Stimulated activated naive B cell treated with anti-CD40 and anti-IgM and Interleukin-4, amounts not matched to agents 10 μg/mL and 1 μg/mL and 100 μg/mL, for 72 hours (primary cell): ENCODE measurements around the gene TMEM267.
"Not testable (repeated sequence)": the region's sequence is repeated elsewhere in the genome, so short reads cannot be mapped to it uniquely, and the experiment has no call there.

Source experiments
- ATAC-seq, 2 donors: fragments of 150-1000 bp; cut with Tn5 transposase; replicated peaks; 2 replicates each; pipeline ENCODE4 v1.10.0; 2021; ENCODE audit warnings: moderate library complexity in 1 of 2
- DNase-seq: peaks from one replicate; pipeline ENCODE4 v3.0.0; 2021
- H3K27ac Mint-ChIP-seq: one replicate; pipeline ENCODE4 v1.8.0; 2022; ENCODE audit warnings: mild to moderate bottlenecking, mixed read lengths
- H3K27me3 Mint-ChIP-seq, 2 donors: one replicate each; pipeline ENCODE4 v1.8.0; 2022; ENCODE audit warnings: mixed read lengths in 2 of 2
- H3K36me3 Mint-ChIP-seq, 2 donors: one replicate each; pipeline ENCODE4 v1.8.0; 2022; ENCODE audit warnings: mixed read lengths in 2 of 2, mild to moderate bottlenecking in 1 of 2
- H3K4me1 Mint-ChIP-seq, 2 donors: one replicate each; pipeline ENCODE4 v1.8.0; 2022; ENCODE audit warnings: mixed read lengths in 2 of 2, mild to moderate bottlenecking in 1 of 2
- H3K4me3 Mint-ChIP-seq, 2 donors: one replicate each; pipeline ENCODE4 v1.8.0; 2022; ENCODE audit warnings: mild to moderate bottlenecking in 2 of 2, mixed read lengths in 2 of 2, moderate library complexity in 1 of 2
- H3K9me3 Mint-ChIP-seq, 2 donors: one replicate each; pipeline ENCODE4 v1.8.0; 2022; ENCODE audit warnings: mixed read lengths in 2 of 2, mild to moderate bottlenecking in 1 of 2

TMEM267 gene

GRCh38 chr5:43402524-43403066 lies 81.1 kb downstream of the TMEM267 start:
- DNase-seq, H3K27ac Mint-ChIP-seq, H3K4me3 Mint-ChIP-seq, ATAC-seq, H3K4me1 Mint-ChIP-seq, H3K27me3 Mint-ChIP-seq: not testable (repeated sequence)
- Mint-ChIP-seq H3K9me3 (peaks cover 8 to 17% of the 10 kb centered on the region in 2 donors), H3K36me3 (peaks cover 6 to 13% of the 10 kb centered on the region in 2 donors)

DNA sequence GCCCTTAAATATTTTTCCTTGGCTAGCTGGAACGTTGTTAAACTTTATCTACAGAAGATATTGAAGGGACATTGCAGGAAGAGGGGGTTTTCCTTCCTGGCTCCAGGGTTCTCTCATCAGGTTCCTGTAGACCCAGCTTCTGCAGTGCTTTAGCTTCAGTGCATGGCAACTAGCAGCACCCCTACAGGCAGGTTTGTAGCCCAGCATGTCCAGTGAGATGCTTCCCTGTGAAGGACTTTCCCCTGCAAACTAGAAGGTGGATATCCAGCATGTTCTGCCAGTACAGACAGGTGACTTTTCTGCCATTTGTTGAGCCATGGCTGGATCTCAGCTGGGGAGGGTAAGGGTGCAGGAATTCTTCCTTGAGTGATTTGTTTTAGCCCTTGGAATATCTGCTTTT lies 81.8 kb downstream of the TMEM267 start:
- ATAC-seq (no peak), DNase-seq (no peak)
- H3K36me3 Mint-ChIP-seq: peaks cover 6 to 13% of the 10 kb centered on the region in 2 donors
- H3K27me3 Mint-ChIP-seq: peaks cover 0 to 6% of the 10 kb centered on the region in 2 donors
- H3K9me3 Mint-ChIP-seq: peaks cover 8 to 15% of the 10 kb centered on the region in 2 donors
- H3K27ac Mint-ChIP-seq: no peak overlapping the region
- H3K4me3 Mint-ChIP-seq: no peak overlapping the region
- peaks cover 5 to 7% of the 10 kb centered on the region in 2 donors for H3K4me1 Mint-ChIP-seq

DNA sequence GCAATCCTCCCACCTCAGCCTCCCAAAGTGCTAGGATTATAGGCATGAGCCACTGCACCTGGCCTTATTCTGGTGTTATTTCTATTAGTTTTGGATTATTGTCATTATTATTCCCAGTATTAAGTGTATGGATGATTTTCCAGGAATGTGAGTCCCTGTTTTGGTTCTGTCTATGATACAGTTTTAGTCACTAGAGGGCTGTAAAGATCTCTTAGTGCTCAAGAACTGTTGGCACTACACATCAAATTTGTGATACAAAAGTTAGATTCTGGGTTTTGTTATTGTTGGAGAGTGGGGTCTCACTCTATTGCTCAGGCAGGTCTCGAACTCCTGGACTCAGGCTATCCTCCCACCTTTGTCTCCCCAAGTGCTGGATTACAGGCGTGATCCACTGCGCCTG lies 83.6 kb downstream of the TMEM267 start:
- peaks cover 8 to 10% of the 10 kb centered on the region in 2 donors for H3K9me3 Mint-ChIP-seq
- ATAC-seq: no peak
- H3K27me3 Mint-ChIP-seq: peaks cover 0 to 6% of the 10 kb centered on the region in 2 donors
- H3K4me1 Mint-ChIP-seq: peaks cover 10 to 13% of the 10 kb centered on the region in 2 donors
- no peak overlapping the region for H3K4me3 Mint-ChIP-seq
- no peak overlapping the region for H3K27ac Mint-ChIP-seq
- H3K36me3 Mint-ChIP-seq: peaks cover 6 to 13% of the 10 kb centered on the region in 2 donors
- DNase-seq: no peak

DNA sequence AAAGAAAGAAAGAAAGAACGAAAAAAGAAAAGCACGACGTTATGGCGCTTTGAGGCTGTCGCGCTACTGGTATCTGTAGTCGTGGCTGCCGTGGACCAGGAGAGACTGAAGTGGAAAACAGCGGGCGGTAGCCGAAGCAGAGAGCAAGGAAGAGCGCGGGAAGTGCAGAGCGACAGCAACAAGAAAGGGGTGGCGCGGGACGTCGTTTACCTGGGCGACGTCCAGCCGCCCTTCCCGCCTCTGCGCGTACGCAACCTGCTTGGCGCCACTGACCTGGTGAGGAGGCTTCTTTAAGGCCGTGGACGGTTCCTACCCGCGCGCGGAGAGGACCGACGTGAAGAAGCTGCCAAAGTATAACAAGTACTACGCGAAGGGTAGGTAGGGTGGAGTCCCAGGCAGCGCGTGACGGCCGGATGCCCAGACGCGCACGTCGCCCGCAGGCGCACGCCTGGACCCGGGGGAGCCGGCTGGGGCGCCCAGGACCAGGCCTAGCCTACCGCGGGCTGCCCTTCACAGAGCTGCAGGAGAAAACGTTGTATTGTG lies 86.8 kb downstream of the TMEM267 start:
- Mint-ChIP-seq H3K4me3 (peak overlapping the region; percentile 97), H3K27ac (peak overlapping the region; percentile 95), H3K9me3 (no peaks in the 10 kb centered on the region), H3K27me3 (no peaks in the 10 kb centered on the region), H3K36me3 (peaks cover 6% of the 10 kb centered on the region in 2 donors), H3K4me1 (peaks cover 15 to 24% of the 10 kb centered on the region in 2 donors)
- peak; percentile 98 to 99 for ATAC-seq
- DNase-seq: peak; percentile 71
